Measurements from ENCODE around the gene LOC128125822.

LOC128125822 gene

DNA sequence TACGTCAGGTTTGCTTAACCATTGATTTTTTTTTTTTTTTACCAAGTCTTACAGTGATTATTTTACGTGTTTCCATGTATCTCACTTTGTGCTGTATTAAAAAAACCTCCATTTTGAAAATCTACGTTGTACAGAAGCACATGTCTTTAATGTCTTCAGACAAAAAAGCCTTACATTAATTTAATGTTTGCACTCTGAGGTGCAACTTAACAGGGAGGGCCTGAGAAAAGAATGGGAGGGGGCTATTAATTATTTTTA is 8.4 kb downstream of the LOC128125822 start:
- no peak for FAIRE-seq
- Histone ChIP-seq H3K4me3 (no peak overlapping the region), H3K36me3 (ENCODE audit: control insufficient read depth in 2 of 2, insufficient read depth in 2 of 2, low read length in 1 of 2) (peaks cover 3 to 26% of the 10 kb centered on the region in 2 experiments), H4K20me1 (ENCODE audit: control insufficient read depth, insufficient read depth) (no peaks in the 10 kb centered on the region), H3K9ac (ENCODE audit: control insufficient read depth, insufficient read depth, low read length) (no peak overlapping the region), H3K27ac (ENCODE audit: control insufficient read depth, insufficient read depth) (no peak overlapping the region), H3K4me1 (ENCODE audit: control insufficient read depth, insufficient read depth, low read length) (no peaks in the 10 kb centered on the region), H3K79me2 (ENCODE audit: control insufficient read depth, insufficient read depth, low read length) (peaks cover 21% of the 10 kb centered on the region), H2AFZ (ENCODE audit: control insufficient read depth, low read depth, low read length) (no peak overlapping the region), H3K27me3 (replicated peaks in 1 of 2; ENCODE audit: control insufficient read depth in 2 of 2, insufficient read depth in 2 of 2, low read length in 1 of 2) (no peaks in the 10 kb centered on the region), H3K9me3 (replicated peaks; ENCODE audit: control insufficient read depth, insufficient read depth, low read length) (no peaks in the 10 kb centered on the region), H3K4me2 (ENCODE audit: control insufficient read depth, insufficient read depth) (no peak overlapping the region)
- intact Hi-C loops (cut with micrococcal nuclease; ENCODE audit: unreplicated experiment) (no loop called here), in situ Hi-C loops (cut with MboI) (no loop called here)
- no peak for ATAC-seq
- ChIA-PET CTCF (interaction anchor here (1.0 to 2.6 kb wide), 3 partner anchors 13 to 228 kb away, joined by 3 to 8 read pairs (median 3); no protein-coding TSS in a partner anchor), POLR2A (no interaction called here), SMC1A (ENCODE audit: uncharacterized antibody, unreplicated experiment) (interaction anchor here (0.8 to 1.0 kb wide), 3 partner anchors 25 to 817 kb away, joined by 3 to 6 read pairs (median 3); no protein-coding TSS in a partner anchor), RAD21 (ENCODE audit: unreplicated experiment) (no interaction called here)
- no TSS peak for BruUV-seq (replicated peaks)
- no peak for TF ChIP-seq ETV6 (conservative IDR thresholded peaks at IDR 0.05 in 1 of 2, IDR thresholded peaks at IDR 0.05 in 1 of 2; ENCODE audit: borderline replicate concordance in 1 of 2, low read depth in 1 of 2)
- WGBS (ENCODE audit: insufficient coverage, insufficient replicate concordance, low lambda C conversion rate, missing lambda C conversion rate): 98% methylated on average over 3 of the region's 3 CpGs
- DNase-seq (ENCODE audit: low read depth, low spot score): no peak

- H3K9ac ChIP-seq (ENCODE audit: control insufficient read depth, insufficient read depth, low read length): no peak overlapping the region
- no peak for FAIRE-seq
- RAD21 ChIA-PET (ENCODE audit: unreplicated experiment): no interaction called here
- H3K27ac ChIP-seq (ENCODE audit: control insufficient read depth, insufficient read depth): no peak overlapping the region
- H3K36me3 ChIP-seq (ENCODE audit: control insufficient read depth in 2 of 2, insufficient read depth in 2 of 2, low read length in 1 of 2): peaks cover 3 to 26% of the 10 kb centered on the region in 2 experiments
- no peaks in the 10 kb centered on the region for H4K20me1 ChIP-seq (ENCODE audit: control insufficient read depth, insufficient read depth)
- no peak overlapping the region for H2AFZ ChIP-seq (ENCODE audit: control insufficient read depth, low read depth, low read length)
- in situ Hi-C loops (cut with MboI): no loop called here
- POLR2A ChIA-PET: interaction anchor here (0.7 kb wide), 1 partner anchor 154 kb away, joined by 3 read pairs; no protein-coding TSS in a partner anchor
- no peak for DNase-seq (ENCODE audit: low read depth, low spot score)
- SMC1A ChIA-PET (ENCODE audit: uncharacterized antibody, unreplicated experiment): interaction anchor here (0.8 to 1.0 kb wide), 2 partner anchors 228 to 818 kb away, joined by 3 to 6 read pairs; no protein-coding TSS in a partner anchor
- no TSS peak for BruUV-seq (replicated peaks)
- TF ChIP-seq ZBTB40 (IDR thresholded peaks at IDR 0.05; ENCODE audit: borderline replicate concordance) (no peak), NR2C2 (IDR thresholded peaks at IDR 0.05; ENCODE audit: borderline replicate concordance, control insufficient read depth, insufficient read length, low read depth) (no peak), MTA2 (IDR thresholded peaks at IDR 0.05; ENCODE audit: low read depth) (no peak), FOXM1 (IDR thresholded peaks at IDR 0.05; ENCODE audit: low read depth, low read length) (no peak), SUPT20H (IDR thresholded peaks at IDR 0.05; ENCODE audit: borderline replicate concordance, control insufficient read depth, low read depth, low read length) (no peak), BMI1 (IDR thresholded peaks at IDR 0.05; ENCODE audit: borderline replicate concordance) (no peak)
- TF ChIP-seq, protein P1, sequence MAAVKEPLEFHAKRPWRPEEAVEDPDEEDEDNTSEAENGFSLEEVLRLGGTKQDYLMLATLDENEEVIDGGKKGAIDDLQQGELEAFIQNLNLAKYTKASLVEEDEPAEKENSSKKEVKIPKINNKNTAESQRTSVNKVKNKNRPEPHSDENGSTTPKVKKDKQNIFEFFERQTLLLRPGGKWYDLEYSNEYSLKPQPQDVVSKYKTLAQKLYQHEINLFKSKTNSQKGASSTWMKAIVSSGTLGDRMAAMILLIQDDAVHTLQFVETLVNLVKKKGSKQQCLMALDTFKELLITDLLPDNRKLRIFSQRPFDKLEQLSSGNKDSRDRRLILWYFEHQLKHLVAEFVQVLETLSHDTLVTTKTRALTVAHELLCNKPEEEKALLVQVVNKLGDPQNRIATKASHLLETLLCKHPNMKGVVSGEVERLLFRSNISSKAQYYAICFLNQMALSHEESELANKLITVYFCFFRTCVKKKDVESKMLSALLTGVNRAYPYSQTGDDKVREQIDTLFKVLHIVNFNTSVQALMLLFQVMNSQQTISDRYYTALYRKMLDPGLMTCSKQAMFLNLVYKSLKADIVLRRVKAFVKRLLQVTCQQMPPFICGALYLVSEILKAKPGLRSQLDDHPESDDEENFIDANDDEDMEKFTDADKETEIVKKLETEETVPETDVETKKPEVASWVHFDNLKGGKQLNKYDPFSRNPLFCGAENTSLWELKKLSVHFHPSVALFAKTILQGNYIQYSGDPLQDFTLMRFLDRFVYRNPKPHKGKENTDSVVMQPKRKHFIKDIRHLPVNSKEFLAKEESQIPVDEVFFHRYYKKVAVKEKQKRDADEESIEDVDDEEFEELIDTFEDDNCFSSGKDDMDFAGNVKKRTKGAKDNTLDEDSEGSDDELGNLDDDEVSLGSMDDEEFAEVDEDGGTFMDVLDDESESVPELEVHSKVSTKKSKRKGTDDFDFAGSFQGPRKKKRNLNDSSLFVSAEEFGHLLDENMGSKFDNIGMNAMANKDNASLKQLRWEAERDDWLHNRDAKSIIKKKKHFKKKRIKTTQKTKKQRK (IDR thresholded peaks at IDR 0.05; ENCODE audit: low read depth, low read length): no peak
- peaks cover 13% of the 10 kb centered on the region for H3K79me2 ChIP-seq (ENCODE audit: control insufficient read depth, insufficient read depth, low read length)
- no peak overlapping the region for H3K4me3 ChIP-seq
- no peak for ATAC-seq
- no peaks in the 10 kb centered on the region for H3K27me3 ChIP-seq (replicated peaks in 1 of 2; ENCODE audit: control insufficient read depth in 2 of 2, insufficient read depth in 2 of 2, low read length in 1 of 2)
- CTCF ChIA-PET: interaction anchor here (1.0 to 1.2 kb wide), 2 partner anchors 13 to 229 kb away, joined by 3 to 6 read pairs; no protein-coding TSS in a partner anchor
- H3K4me2 ChIP-seq (ENCODE audit: control insufficient read depth, insufficient read depth): no peak overlapping the region
- 100% methylated on average over 2 of the region's 2 CpGs for WGBS (ENCODE audit: insufficient coverage, insufficient replicate concordance, low lambda C conversion rate, missing lambda C conversion rate)
- H3K9me3 ChIP-seq (replicated peaks; ENCODE audit: control insufficient read depth, insufficient read depth, low read length): no peaks in the 10 kb centered on the region
- H3K4me1 ChIP-seq (ENCODE audit: control insufficient read depth, insufficient read depth, low read length): no peaks in the 10 kb centered on the region
- intact Hi-C loops (cut with micrococcal nuclease; ENCODE audit: unreplicated experiment): no loop called here
Observed at GRCh38 chr6:63581355-63582013, 9.2 kb downstream of the LOC128125822 start.

All from GM12878 (cell line).